HG02885 (cell line): ENCODE results near the gene COL6A3.
"Not testable (repeated sequence)": the region's sequence is repeated elsewhere in the genome, so short reads cannot be mapped to it uniquely, and the experiment has no call there.

ENCODE experiments used
- ATAC-seq: cut with Tn5 transposase; IDR thresholded peaks from one replicate; pipeline ENCODE4 v1.9.1; 2021; ENCODE audit warnings: mild to moderate bottlenecking; ENCODE audit not compliant: unreplicated experiment, poor library complexity

The COL6A3 gene

GRCh38 chr2:237321746-237322145, 92.2 kb downstream of the COL6A3 start:
- ATAC-seq: no peak

GRCh38 chr2:237320801-237321560, 93.0 kb downstream of the COL6A3 start:
- ATAC-seq: no peak

- ATAC-seq: no peak
Observed at GRCh38 chr2:237319887-237320286, 94.1 kb downstream of the COL6A3 start.

GRCh38 chr2:237319086-237319820, 94.7 kb downstream of the COL6A3 start:
- no peak for ATAC-seq

- ATAC-seq: no peak
Observed at GRCh38 chr2:237316339-237316738, 97.6 kb downstream of the COL6A3 start.

GRCh38 chr2:237315829-237316225, 98.1 kb downstream of the COL6A3 start:
- no peak for ATAC-seq

- ATAC-seq: no peak
Observed at GRCh38 chr2:237315170-237315828, 98.7 kb downstream of the COL6A3 start.

GRCh38 chr2:237314681-237315080, 99.3 kb downstream of the COL6A3 start:
- no peak for ATAC-seq

GRCh38 chr2:237314198-237314597, 99.8 kb downstream of the COL6A3 start:
- ATAC-seq: no peak

- ATAC-seq: no peak
Observed at GRCh38 chr2:237312021-237312755, 101.8 kb downstream of the COL6A3 start.

- no peak for ATAC-seq
Observed at GRCh38 chr2:237310515-237311114, 103.3 kb downstream of the COL6A3 start.

- ATAC-seq: no peak
Observed at GRCh38 chr2:237309416-237309815, 104.5 kb downstream of the COL6A3 start.

GRCh38 chr2:237309011-237309410, 105.0 kb downstream of the COL6A3 start:
- no peak for ATAC-seq

- no peak for ATAC-seq
Observed at GRCh38 chr2:237307474-237307873, 106.5 kb downstream of the COL6A3 start.

GRCh38 chr2:237306787-237307170, 107.2 kb downstream of the COL6A3 start:
- ATAC-seq: no peak

- ATAC-seq: no peak
Observed at GRCh38 chr2:237306083-237306786, 107.7 kb downstream of the COL6A3 start.

GRCh38 chr2:237305579-237305978, 108.4 kb downstream of the COL6A3 start:
- ATAC-seq: no peak

GRCh38 chr2:237304763-237305514, 109.0 kb downstream of the COL6A3 start:
- ATAC-seq: no peak

- ATAC-seq: not testable (repeated sequence)
Observed at GRCh38 chr2:237303244-237303643, 110.7 kb downstream of the COL6A3 start.
